A549 (cell line): Measurements from ENCODE around the gene PRKCD. TPM values are rescaled to one million over a fixed set of nuclear protein-coding genes. Genes with fewer than 3 reads are reported as not detected.

Experiments used
- ATAC-seq, 2 experiments: fragments of 200-7000 bp in 1 of 2; fragments of >200 bp in 1 of 2; cut with Nextera tagmentation in 1 of 2; cut with Tn5 transposase in 1 of 2; 3 replicates each; pipeline versions ENCODE4 v1.8.0 to v1.9.1; 2018 to 2020; ENCODE audit warnings: mild to moderate bottlenecking in 1 of 2, moderate library complexity in 1 of 2
- CTCF ChIA-PET: fragments of 300-600 bp; sonication (Branson Sonifier 250); formaldehyde crosslinking; extraction: SDS; loops from one replicate; lab custom pipeline; 2021; ENCODE audit warnings: antibody characterized with exemption, inconsistent platforms; lab: Yijun Ruan, JAX
- POLR2A ChIA-PET: fragments of 350-600 bp; formaldehyde crosslinking; extraction: SDS; loops from one replicate; lab custom pipeline; 2021; ENCODE audit warnings: antibody characterized with exemption, inconsistent platforms; lab: Yijun Ruan, JAX
- DNase-seq, 2 experiments: peaks; one replicate each; pipeline versions ENCODE4 v3.0.0 to v3.0.0-alpha.2; 2011 to 2016; ENCODE audit warnings: low read depth in 1 of 2, low spot score in 1 of 2
- FAIRE-seq: peaks from 2 replicates; lab custom pipeline; 2011; peaks lifted over from hg19 to GRCh38; lab: Jason Lieb, UNC
- H3K27ac ChIP-seq, 2 experiments: fragments of >200 bp; sonication (Bioruptor Twin); formaldehyde crosslinking; 3 replicates each; pipeline ENCODE4 v1.5.1; 2016 to 2017
- H3K4me1 ChIP-seq: fragments of >200 bp; sonication (Bioruptor Twin); formaldehyde crosslinking; 3 replicates; pipeline ENCODE4 v1.6.1; 2016
- H3K4me2 ChIP-seq: fragments of >200 bp; sonication (Bioruptor Twin); formaldehyde crosslinking; 3 replicates; pipeline ENCODE4 v1.6.1; 2016
- H3K4me3 ChIP-seq: fragments of >200 bp; sonication (Bioruptor Twin); formaldehyde crosslinking; 3 replicates; pipeline ENCODE4 v1.5.1; 2016
- H3K9me3 ChIP-seq: fragments of >200 bp; sonication (Bioruptor Twin); formaldehyde crosslinking; 3 replicates; pipeline ENCODE4 v1.6.1; 2016
- BHLHE40 ChIP-seq: IDR thresholded peaks from 2 replicates; pipeline ENCODE4 v1.6.1; 2012; ENCODE audit warnings: low read depth, low read length, inconsistent platforms
- CHD2 ChIP-seq: fragments of 150-350 bp; IDR thresholded peaks from 2 replicates; pipeline ENCODE4 v1.6.1; 2014; ENCODE audit warnings: low read length; ENCODE audit not compliant: partially characterized antibody
- ELK1 ChIP-seq: fragments of 150-350 bp; IDR thresholded peaks from 2 replicates; pipeline ENCODE4 v1.6.1; 2014; ENCODE audit warnings: low read depth, mild to moderate bottlenecking, low read length
- EP300 ChIP-seq, 2 experiments: fragments of >200 bp; sonication (Bioruptor Twin); formaldehyde crosslinking; IDR thresholded peaks; 2 replicates in 1 of 2; 3 replicates in 1 of 2; pipeline ENCODE4 v1.6.1; 2016 to 2017
- ESRRA ChIP-seq: fragments of 150-350 bp; IDR thresholded peaks from 2 replicates; pipeline ENCODE4 v1.6.1; 2014; ENCODE audit warnings: mild to moderate bottlenecking, low read length, borderline replicate concordance
- GATA3 ChIP-seq: IDR thresholded peaks from 2 replicates; pipeline ENCODE4 v1.6.1; 2012; ENCODE audit warnings: borderline replicate concordance
- HDAC2 ChIP-seq: fragments of 200-600 bp; sonication (generic); IDR thresholded peaks from 2 replicates; pipeline ENCODE4 v1.6.1; 2016
- HES2 ChIP-seq: fragments of >200 bp; sonication (Bioruptor Twin); formaldehyde crosslinking; IDR thresholded peaks from 2 replicates; pipeline ENCODE4 v1.6.1; 2016
- HMGXB4 ChIP-seq: fragments of 250-450 bp; sonication (Bioruptor Pico); IDR thresholded peaks from 2 replicates; pipeline ENCODE4 v1.5.0; 2021; ENCODE audit warnings: mild to moderate bottlenecking, moderate library complexity, borderline replicate concordance
- JUN ChIP-seq, 2 experiments: fragments of >200 bp; sonication (Bioruptor Twin); formaldehyde crosslinking; IDR thresholded peaks; 2 replicates in 1 of 2; 3 replicates in 1 of 2; pipeline ENCODE4 v1.6.1; 2016 to 2017
- JUNB ChIP-seq: fragments of >200 bp; sonication (Bioruptor Twin); formaldehyde crosslinking; IDR thresholded peaks from 2 replicates; pipeline ENCODE4 v1.6.1; 2016
- KDM1A ChIP-seq: fragments of 200-600 bp; sonication (generic); IDR thresholded peaks from 2 replicates; pipeline ENCODE4 v1.6.1; 2016; ENCODE audit warnings: low read depth, mild to moderate bottlenecking
- MAFK ChIP-seq: fragments of 450-650 bp; IDR thresholded peaks from 2 replicates; pipeline ENCODE4 v1.6.1; 2014; ENCODE audit not compliant: partially characterized antibody
- MAX ChIP-seq: IDR thresholded peaks from 2 replicates; pipeline ENCODE4 v1.6.1; 2012
- PBX3 ChIP-seq: IDR thresholded peaks from 2 replicates; pipeline ENCODE4 v1.6.1; 2012
- PHF8 ChIP-seq: fragments of 200-600 bp; sonication (generic); IDR thresholded peaks from 2 replicates; pipeline ENCODE4 v1.6.1; 2016; ENCODE audit warnings: low read depth, mild to moderate bottlenecking, antibody characterized with exemption, moderate library complexity, borderline replicate concordance
- RAD21 ChIP-seq, 2 experiments: fragments of >200 bp in 1 of 2; sonication (Bioruptor Twin) in 1 of 2; formaldehyde crosslinking in 1 of 2; IDR thresholded peaks in 1 of 2; conservative IDR thresholded peaks in 1 of 2; 2 replicates in 1 of 2; 3 replicates in 1 of 2; pipeline ENCODE4 v1.6.1; 2012 to 2018; ENCODE audit warnings: inconsistent platforms in 1 of 2
- RCOR1 ChIP-seq: fragments of 150-350 bp; IDR thresholded peaks from 2 replicates; pipeline ENCODE4 v1.6.1; 2014; ENCODE audit warnings: antibody characterized with exemption, low read length, low read depth
- RFX5 ChIP-seq: fragments of 450-650 bp; IDR thresholded peaks from 2 replicates; pipeline ENCODE4 v1.7.1; 2014; ENCODE audit warnings: antibody characterized with exemption, mild to moderate bottlenecking, moderate library complexity
- RNF2 ChIP-seq: fragments of 200-600 bp; sonication (generic); IDR thresholded peaks from 2 replicates; pipeline ENCODE4 v1.6.1; 2016; ENCODE audit warnings: low read depth, mild to moderate bottlenecking, antibody characterized with exemption, moderate library complexity, borderline replicate concordance
- TFCP2L1 ChIP-seq: fragments of 250-450 bp; sonication (Bioruptor Pico); IDR thresholded peaks from 2 replicates; pipeline ENCODE4 v1.5.0; 2021; ENCODE audit warnings: mild to moderate bottlenecking
- TP53 ChIP-seq: fragments of 250-450 bp; sonication (Bioruptor Pico); IDR thresholded peaks from 2 replicates; pipeline ENCODE4 v1.5.0; 2021; ENCODE audit warnings: mild to moderate bottlenecking, moderate library complexity
- USF2 ChIP-seq: fragments of 450-650 bp; IDR thresholded peaks from 2 replicates; pipeline ENCODE4 v1.6.1; 2014; ENCODE audit warnings: antibody characterized with exemption
- ZSCAN20 ChIP-seq: fragments of 250-450 bp; sonication (Bioruptor Pico); IDR thresholded peaks from 2 replicates; pipeline ENCODE4 v1.8.0; 2022; ENCODE audit warnings: mild to moderate bottlenecking, moderate library complexity
- WGBS: methylation state at CpG from one replicate; pipeline ENCODE4 v1.1.6; 2017; ENCODE audit errors: missing lambda C conversion rate; 5-methylcytosine and 5-hydroxymethylcytosine counted together
- polyA plus RNA-seq, 4 experiments: library from polyadenylated mRNA; depleted of rRNA in 3 of 4; stranded (reverse); fragments of >200 nt; fragmentation: RNase III in 1 of 4; extraction: RNeasy Plus Mini Kit Qiagen cat#74134 plus additional on column Dnase treatment in 1 of 4; gene quantifications; 2 replicates in 3 of 4; 3 replicates in 1 of 4; pipeline ENCODE4 v1.2.3, GENCODE V29; 2011 to 2017

Gene PRKCD
- polyA plus RNA-seq, 2 of the 4 experiments (the other 2 are of a cell fraction), result 10.1 to 18.3 TPM

GRCh38 chr3:53185761-53186465, 24.9 kb downstream of the PRKCD start:
- no peak for TF ChIP-seq HES2
- TF ChIP-seq GATA3, result no peak
- TF ChIP-seq EP300 (IDR thresholded peaks at IDR 0.05), result no peak
- no peak for TF ChIP-seq MAX
- no peak for TF ChIP-seq ELK1
- no peak for TF ChIP-seq RAD21 (conservative IDR thresholded peaks at IDR 0.05 in 1 of 2, IDR thresholded peaks at IDR 0.05 in 1 of 2)
- no peak for TF ChIP-seq ESRRA
- no peak for TF ChIP-seq PBX3
- TF ChIP-seq TFCP2L1, result no peak
- TF ChIP-seq RCOR1, result no peak
- no peak for TF ChIP-seq USF2
- TF ChIP-seq PHF8, result no peak
- TF ChIP-seq RNF2, result no peak
- TF ChIP-seq ZSCAN20 (CRISPR knock-in tag), result no peak
- FAIRE-seq (no peak), DNase-seq (no peak), ATAC-seq (no peak)
- H3K4me1 ChIP-seq, result no peaks in the 10 kb centered on the region
- ChIA-PET POLR2A (no interaction called here), CTCF (no interaction called here)
- no peaks in the 10 kb centered on the region for H3K9me3 ChIP-seq
- no peak overlapping the region for H3K27ac ChIP-seq
- WGBS, result 96% methylated on average over 14 of the region's 20 CpGs
- H3K4me3 ChIP-seq, result no peak overlapping the region
- no peak overlapping the region for H3K4me2 ChIP-seq

- CTCF ChIA-PET, result interaction anchor here (1.2 to 1.6 kb wide), 3 partner anchors 10 to 52 kb away, joined by 3 to 5 read pairs (median 5); no protein-coding TSS in a partner anchor
- ATAC-seq, result no peak
- TF ChIP-seq HES2 (no peak), BHLHE40 (no peak), RFX5 (no peak), CHD2 (no peak), JUN (IDR thresholded peaks at IDR 0.05) (no peak), RAD21 (conservative IDR thresholded peaks at IDR 0.05 in 1 of 2, IDR thresholded peaks at IDR 0.05 in 1 of 2) (no peak), HMGXB4 (CRISPR knock-in tag) (no peak), KDM1A (no peak), JUNB (no peak), TP53 (CRISPR knock-in tag) (no peak), HDAC2 (no peak), MAFK (no peak)
- Histone ChIP-seq H3K4me3 (no peak overlapping the region), H3K9me3 (no peaks in the 10 kb centered on the region), H3K27ac (no peak overlapping the region), H3K4me2 (no peak overlapping the region), H3K4me1 (no peaks in the 10 kb centered on the region)
- FAIRE-seq, result no peak
- WGBS, result 94% methylated on average over 5 of the region's 9 CpGs
- POLR2A ChIA-PET, result no interaction called here
- DNase-seq, result no peak
These were observed 25.7 kb downstream of the PRKCD start for GRCh38 chr3:53186726-53187125.
